SHP77 treated with DMSO at 0.1 percent for 48 hours (cell line): Measurements from ENCODE around the gene OR14I1.
"Not testable (repeated sequence)": the region's sequence is repeated elsewhere in the genome, so short reads cannot be mapped to it uniquely, and the experiment has no call there.

Experiments used
- DNase-seq: peaks from one replicate; lab custom pipeline; 2025; lab: John Stamatoyannopoulos, UW

Gene OR14I1

DNA sequence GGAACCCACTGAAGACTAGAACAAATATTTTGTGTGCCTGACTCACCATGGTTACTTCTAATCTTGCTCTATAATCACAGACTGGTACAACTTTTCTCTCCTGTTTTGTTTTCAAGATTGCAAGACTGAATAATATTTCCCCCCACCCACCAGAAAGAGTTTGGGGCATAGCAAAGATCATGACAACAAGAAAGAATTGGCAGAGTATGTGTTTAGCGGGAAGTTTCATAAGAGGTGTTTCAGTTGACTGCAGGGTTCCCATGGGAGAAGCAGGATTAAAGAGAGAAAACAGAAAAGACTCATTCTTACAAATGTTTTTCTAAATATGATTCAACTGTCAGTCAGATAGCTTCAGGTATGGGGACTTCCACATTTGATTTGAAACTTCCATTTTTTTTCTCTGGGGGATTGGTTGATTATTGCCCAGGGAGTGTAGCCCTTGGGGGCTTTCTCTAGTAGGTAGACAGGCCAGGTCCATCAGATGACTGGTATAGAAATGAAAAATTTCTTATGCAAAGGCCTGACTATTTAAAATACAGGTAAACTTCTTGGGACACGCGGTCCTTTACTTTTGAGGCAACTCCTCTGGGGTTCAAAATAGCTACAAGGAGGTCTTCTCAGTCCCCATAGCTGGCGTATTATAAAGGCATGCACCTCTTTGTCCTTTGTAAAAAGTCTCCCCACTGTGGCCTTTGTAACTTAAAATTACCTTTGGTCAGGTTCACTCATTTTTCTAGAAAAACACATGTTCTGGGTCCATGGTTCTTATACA, 13.9 kb downstream of the OR14I1 start:
- DNase-seq, result no peak

DNA sequence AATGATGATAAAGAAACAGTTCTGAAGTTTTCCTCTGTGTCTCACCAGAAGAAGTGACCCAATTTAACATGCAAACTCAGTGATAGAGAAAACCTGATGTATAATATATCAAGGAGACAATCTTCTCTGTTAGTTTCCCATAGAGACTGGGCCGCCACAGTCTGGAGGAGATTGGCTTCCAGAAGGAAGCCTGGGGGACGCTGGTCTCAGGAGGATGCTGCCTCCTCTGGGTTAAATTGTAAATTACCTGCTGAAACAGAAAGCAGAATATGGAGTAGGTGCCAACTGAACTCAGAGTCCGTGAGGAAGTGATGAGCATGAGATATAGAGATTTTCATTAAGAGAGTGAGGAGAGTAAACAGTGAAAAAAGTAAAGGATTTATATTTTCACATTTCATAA, 15.8 kb downstream of the OR14I1 start:
- DNase-seq, result no peak

DNA sequence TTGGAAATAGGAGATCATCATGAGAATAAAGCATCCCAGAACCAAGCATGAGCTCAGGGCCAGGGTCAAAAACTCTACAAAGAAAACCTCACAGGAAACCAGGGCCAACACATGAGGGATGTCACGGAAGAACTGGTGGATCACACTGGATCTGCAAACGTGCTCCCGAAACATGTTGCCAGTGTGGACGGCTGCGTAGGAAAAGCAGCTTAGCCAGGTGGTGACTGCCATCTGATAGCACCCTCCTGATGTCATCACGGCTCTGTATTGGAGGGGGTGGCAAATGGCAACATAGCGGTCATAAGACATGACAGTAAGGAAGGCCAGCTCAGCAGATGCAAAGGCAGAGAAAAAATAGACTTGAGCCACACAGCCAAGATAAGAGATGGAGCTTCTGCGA, 20.9 kb downstream of the OR14I1 start:
- DNase-seq, result no peak

DNA sequence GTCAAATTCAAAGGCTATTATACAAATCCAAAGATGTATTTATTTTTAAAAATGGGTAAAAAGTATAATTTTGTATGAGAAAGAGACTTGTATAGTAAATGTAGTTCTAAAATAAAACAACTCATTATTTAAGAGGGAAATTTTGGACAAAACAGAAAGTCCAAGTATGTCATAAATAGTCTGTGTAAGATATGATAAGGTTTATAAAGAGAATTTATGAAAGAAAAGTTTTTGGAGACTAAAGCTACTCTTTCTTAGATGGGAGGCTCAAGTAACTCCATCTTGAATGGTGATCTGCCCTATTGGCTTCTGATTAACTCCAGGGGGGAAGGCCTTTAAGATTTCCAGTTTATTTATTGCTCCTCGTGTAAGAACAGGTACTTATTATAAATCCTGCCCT, 32.6 kb downstream of the OR14I1 start:
- no peak for DNase-seq

DNA sequence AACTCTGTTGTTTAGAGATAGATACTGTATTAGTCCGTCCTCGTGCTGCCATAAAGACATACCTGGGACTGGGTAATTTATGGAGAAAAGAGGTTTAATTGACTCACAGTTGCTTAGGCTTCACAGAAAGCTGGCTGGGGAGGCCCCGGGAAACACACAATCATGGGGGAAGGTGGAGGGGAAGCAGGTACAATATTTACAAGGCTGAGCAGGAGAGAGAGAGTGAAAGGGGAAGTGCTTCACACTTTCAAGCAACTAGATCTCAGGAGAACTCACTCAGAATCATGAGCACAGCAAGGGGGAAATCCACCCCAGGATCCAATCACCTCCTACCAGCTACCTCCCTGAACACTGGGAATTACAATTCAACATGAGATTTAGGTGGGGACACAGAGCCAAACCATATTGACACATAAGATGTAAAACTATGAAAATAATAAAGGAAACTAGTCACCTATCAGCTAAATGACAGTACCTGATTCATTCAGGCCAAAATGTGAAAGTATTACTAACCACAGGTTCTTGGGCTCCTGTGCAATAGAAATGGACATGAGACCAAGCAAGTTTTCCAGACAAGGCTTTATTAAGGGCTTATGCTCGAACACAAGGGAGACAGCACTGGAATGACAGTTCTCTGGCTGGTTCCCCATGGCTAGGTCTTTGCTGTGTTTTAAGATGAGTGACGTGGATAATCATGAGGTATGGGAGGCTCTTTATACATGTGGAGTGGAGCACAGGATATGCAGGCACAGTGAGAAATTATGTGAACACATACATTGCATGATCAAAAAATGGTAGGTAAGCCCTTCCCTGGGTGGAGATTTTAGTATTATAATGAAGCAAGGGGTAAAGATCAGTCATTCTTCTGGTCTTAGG, 38.9 kb downstream of the OR14I1 start:
- DNase-seq, result not testable (repeated sequence)

DNA sequence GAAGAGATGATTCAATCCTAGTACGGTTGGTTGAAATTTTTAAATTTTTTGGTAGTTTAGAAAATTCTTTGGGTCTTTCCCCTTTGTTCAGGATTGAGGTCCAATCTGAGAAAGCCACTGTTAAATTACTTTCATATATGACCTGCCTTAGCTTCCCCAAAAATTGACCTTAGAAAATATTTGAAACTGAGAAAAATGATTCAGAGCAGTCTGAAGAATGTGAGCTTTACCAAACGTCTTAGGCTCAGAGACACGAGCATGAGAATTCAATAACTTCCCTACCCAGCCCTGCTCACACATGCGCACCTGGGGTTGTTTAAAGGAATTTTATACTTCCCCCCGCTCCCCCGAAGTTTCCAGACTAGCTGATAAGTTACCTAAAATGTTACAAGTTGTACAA, 45.8 kb downstream of the OR14I1 start:
- not testable (repeated sequence) for DNase-seq

DNA sequence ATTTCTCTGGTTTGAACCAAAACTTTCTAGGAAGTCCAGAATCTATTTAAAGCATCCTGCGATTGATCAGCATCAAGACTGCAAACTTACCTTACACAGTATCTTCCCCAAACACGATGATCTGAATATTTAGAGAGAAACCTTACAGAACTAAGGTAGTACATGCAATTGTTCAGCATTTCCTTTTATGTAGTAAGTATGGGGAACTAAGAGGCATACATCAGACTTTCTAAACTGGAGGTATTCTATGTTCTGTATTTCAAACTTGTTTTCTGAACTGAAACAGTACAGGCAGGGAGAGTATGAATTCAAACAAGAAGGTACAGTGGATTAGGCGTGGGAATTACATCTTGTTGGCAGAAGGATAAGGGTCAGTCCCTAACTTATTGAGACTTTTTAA, 47.2 kb downstream of the OR14I1 start, which contains the start of gene OR2T27:
Gene OR2T27 (minus strand): TSS at position 175 of the 400 bp plus-strand sequence. CDS start 4,644 bp downstream, outside the sequence.
- DNase-seq, result not testable (repeated sequence)
